Heart left ventricle (tissue), 16 donors: Measurements from ENCODE around the gene RHBDF1. TPM values are rescaled to one million over a fixed set of nuclear protein-coding genes. Genes with fewer than 3 reads are reported as not detected.

Experiments
- ATAC-seq, 4 donors: fragments of 200-7000 bp; cut with Tn5 transposase; one replicate each; pipeline ENCODE4 v1.9.1; 2020 to 2022; ENCODE audit warnings: moderate library complexity in 4 of 4, mild to moderate bottlenecking in 3 of 4, moderate number of reproducible peaks in 1 of 4
- DNase-seq, 5 donors: peaks; one replicate each; pipeline ENCODE4 v3.0.0-alpha.2; 2020
- H3K27ac ChIP-seq, 12 donors: fragments of 200-600 bp; sonication (generic) in 4 of 12; one replicate each; pipeline versions ENCODE4 v1.5.0 to v1.8.0; 2016 to 2022; ENCODE audit warnings: mild to moderate bottlenecking in 2 of 12
- H3K27me3 ChIP-seq, 9 donors: fragments of 200-600 bp; sonication (generic) in 2 of 9; one replicate each; pipeline versions ENCODE4 v1.5.1 to v1.8.0; 2016 to 2022; ENCODE audit warnings: mild to moderate bottlenecking in 3 of 9
- H3K36me3 ChIP-seq, 9 donors: fragments of 200-600 bp; sonication (generic) in 2 of 9; one replicate each; pipeline versions ENCODE4 v1.5.0 to v1.8.0; 2018 to 2022; ENCODE audit warnings: mild to moderate bottlenecking in 2 of 9
- H3K4me1 ChIP-seq, 12 donors: fragments of 200-600 bp; sonication (generic) in 4 of 12; one replicate each; pipeline versions ENCODE4 v1.5.0 to v1.8.0; 2016 to 2022; ENCODE audit warnings: mild to moderate bottlenecking in 3 of 12
- H3K4me3 ChIP-seq, 12 donors: fragments of 200-600 bp; sonication (generic) in 4 of 12; one replicate each; pipeline versions ENCODE4 v1.5.0 to v1.8.0; 2017 to 2022; ENCODE audit warnings: mild to moderate bottlenecking in 9 of 12, moderate library complexity in 4 of 12
- H3K9me3 ChIP-seq, 12 donors: fragments of 200-600 bp; sonication (generic) in 4 of 12; one replicate each; pipeline versions ENCODE4 v1.5.0 to v1.8.0; 2016 to 2022; ENCODE audit warnings: mild to moderate bottlenecking in 1 of 12
- CTCF ChIP-seq, 12 donors: fragments of 200-600 bp; sonication (generic) in 4 of 12; IDR thresholded peaks; one replicate each; pipeline versions ENCODE4 v1.5.0 to v1.8.0; 2018 to 2022; ENCODE audit warnings: antibody characterized with exemption in 12 of 12, mild to moderate bottlenecking in 5 of 12
- POLR2A ChIP-seq, 2 donors: fragments of 450-650 bp; IDR thresholded peaks; one replicate each; pipeline ENCODE4 v1.6.1; 2017; ENCODE audit warnings: antibody characterized with exemption in 2 of 2, mild to moderate bottlenecking in 2 of 2, moderate library complexity in 2 of 2
- WGBS, 4 donors: extraction: QIAGEN DNeasy Blood & Tissue Kit in 2 of 4; methylation state at CpG; one replicate each; pipeline versions ENCODE4 v1.1.5 to v1.1.7; 2013 to 2018; 5-methylcytosine and 5-hydroxymethylcytosine counted together
- intact Hi-C, 10 donors: fragments of 100-400 bp; cut with DNase I; formaldehyde crosslinking; loops; one replicate each; pipeline versions ENCODE4 v1.11.1 to v1.14.2; 2022
- polyA plus RNA-seq, 2 donors: library from polyadenylated mRNA; stranded (reverse); fragments of 200-250 nt; gene quantifications; one replicate each; pipeline ENCODE4 v1.2.3, GENCODE V29; 2013
- total RNA-seq, 9 donors: library from RNA; depleted of rRNA in 2 of 9; stranded (reverse); fragments of >200 nt in 2 of 9; fragmentation: NEBNext Ultra II Directional in 3 of 9; extraction: Animal tissue kit (Norgen Biotek cat#: 25700) in 3 of 9; gene quantifications; one replicate each; pipeline versions ENCODE4 v1.1.0 to v1.2.4, GENCODE V29; 2016 to 2023
- donor health status: ischemic (EF 13 %, LVEDD 7.1; RV severe dilation, severe dysfunction).
- donor health status: healthy with polysubstance abuse.
- donor health status: DM: no; HTN: yes; CAD: no.
- donor health status: DM: no; HTN: no; CAD: no.
- donor health status: ischemic (EF 25% LVEDD 6.9; RV normal size, moderate dysfunction).
- donor health status: ischemic (EF 25% LVEDD 5.7; RV mildly dilated, moderate dysfunction).
- donor health status: healthy.
- donor health status: DM: yes; HTN: yes; CAD: no.
- donor health status: ischemic (EF 35%, LVEDD 5.7; RV mildly dilated, moderate dysfunction).
- donor health status: nonischemic (EF 11% LVEDD 7.7; RV severe dilation, severe dysfunction).
- donor health status: DM: yes; HTN: yes; CAD: no.
- donor health status: PGD.
- donor health status: ischemic (EF 29% LVEDD 5.4; RV normal size, mild dysfunction).
- donor health status: nonischemic (EF 23%, LVEDD 6.1; RV moderate dilation, normal function).

The RHBDF1 gene
- total and polyA plus RNA-seq, 11 donors: 17.4 to 45.8 (median 23.9) TPM

GRCh38 chr16:61879-62281 lies 10.6 kb downstream of the RHBDF1 start:
- no peak overlapping the region for H3K27ac ChIP-seq
- WGBS, 4 donors: 91 to 92% (median 92%) methylated on average over 31 to 32 of the region's 32 CpGs
- no peak overlapping the region for H3K4me3 ChIP-seq
- peaks cover 4 to 82% (median 77%) of the 10 kb centered on the region in 9 donors for H3K36me3 ChIP-seq
- TF ChIP-seq CTCF (IDR thresholded peaks at IDR 0.05): no peak
- no peak for TF ChIP-seq POLR2A (IDR thresholded peaks at IDR 0.05)
- no peaks in the 10 kb centered on the region for H3K27me3 ChIP-seq
- intact Hi-C loops: no loop called here
- H3K4me1 ChIP-seq: peaks cover 0 to 18% (median 15%) of the 10 kb centered on the region in 12 donors
- no peaks in the 10 kb centered on the region for H3K9me3 ChIP-seq
- ATAC-seq: no peak
- peak in 1 of 5 donors; percentile 51 for DNase-seq

- Histone ChIP-seq H3K9me3 (no peaks in the 10 kb centered on the region), H3K4me3 (no peak overlapping the region), H3K36me3 (peaks cover 4 to 89% (median 84%) of the 10 kb centered on the region in 9 donors), H3K4me1 (peaks cover 0 to 11% (median 8%) of the 10 kb centered on the region in 12 donors), H3K27ac (no peak overlapping the region), H3K27me3 (no peaks in the 10 kb centered on the region)
- intact Hi-C loops: no loop called here
- DNase-seq (no peak), ATAC-seq (no peak)
- no peak for TF ChIP-seq CTCF (IDR thresholded peaks at IDR 0.05)
- no peak for TF ChIP-seq POLR2A (IDR thresholded peaks at IDR 0.05)
- WGBS, 4 donors: 85 to 89% (median 88%) methylated on average over 65 to 89 of the region's 89 CpGs
Observed at GRCh38 chr16:60929-61878, 11.2 kb downstream of the RHBDF1 start.

- Histone ChIP-seq H3K9me3 (no peaks in the 10 kb centered on the region), H3K27ac (no peak overlapping the region), H3K36me3 (peaks cover 4 to 99% (median 93%) of the 10 kb centered on the region in 9 donors), H3K4me1 (peaks cover 0 to under 1% (median 0%) of the 10 kb centered on the region in 12 donors), H3K4me3 (no peak overlapping the region), H3K27me3 (no peaks in the 10 kb centered on the region)
- no peak for ATAC-seq
- DNase-seq: no peak
- TF ChIP-seq CTCF (IDR thresholded peaks at IDR 0.05): no peak
- intact Hi-C loops: no loop called here
- WGBS, 4 donors: 78 to 86% (median 83%) methylated on average over 10 to 11 of the region's 11 CpGs
Observed at GRCh38 chr16:60166-60565, 12.3 kb downstream of the RHBDF1 start.

GRCh38 chr16:59440-60059 lies 12.9 kb downstream of the RHBDF1 start:
- no peak for ATAC-seq
- peaks cover 4 to 95% (median 90%) of the 10 kb centered on the region in 9 donors for H3K36me3 ChIP-seq
- peaks cover 0 to 5% (median 0%) of the 10 kb centered on the region in 12 donors for H3K4me1 ChIP-seq
- WGBS, 4 donors: 86 to 93% (median 90%) methylated on average over 14 of the region's 14 CpGs
- intact Hi-C loops: no loop called here
- H3K9me3 ChIP-seq: no peaks in the 10 kb centered on the region
- no peak for DNase-seq
- no peaks in the 10 kb centered on the region for H3K27me3 ChIP-seq
- H3K27ac ChIP-seq: no peak overlapping the region
- TF ChIP-seq POLR2A (IDR thresholded peaks at IDR 0.05): no peak
- no peak for TF ChIP-seq CTCF (IDR thresholded peaks at IDR 0.05)
- no peak overlapping the region for H3K4me3 ChIP-seq
